ENCODE measurements around the gene SYCN.

- TF ChIP-seq POLR2A (IDR thresholded peaks at IDR 0.05) = no peak
- TF ChIP-seq CTCF (IDR thresholded peaks at IDR 0.05) = no peak
Observed at GRCh38 chr19:39173502-39173991, 30.5 kb downstream of the SYCN start.
